ENCODE data around the gene ILDR1. TPM values are rescaled to one million over a fixed set of nuclear protein-coding genes. Genes with fewer than 3 reads are reported as not detected.
"Not testable (repeated sequence)": the region's sequence is repeated elsewhere in the genome, so short reads cannot be mapped to it uniquely, and the experiment has no call there.

ILDR1 gene
- total RNA-seq, 2 donors from 2014 or later, result not detected

- no peak for ATAC-seq
- Mint-ChIP-seq H3K9me3 (no peaks in the 10 kb centered on the region), H3K27ac (no peak overlapping the region), H3K36me3 (peaks cover 0 to 6% of the 10 kb centered on the region in 2 donors)
- DNase-seq (ENCODE audit: low spot score in 2 of 2), result no peak
These were observed 79.8 kb downstream of the ILDR1 start for GRCh38 chr3:121942116-121942786.

GRCh38 chr3:121941592-121941991 lies 80.5 kb downstream of the ILDR1 start:
- H3K9me3 Mint-ChIP-seq, result no peaks in the 10 kb centered on the region
- ATAC-seq (no peak), DNase-seq (ENCODE audit: low spot score in 2 of 2) (no peak)
- H3K36me3 Mint-ChIP-seq, result peaks cover 0 to 6% of the 10 kb centered on the region in 2 donors
- no peak overlapping the region for H3K27ac Mint-ChIP-seq

GRCh38 chr3:121938141-121938855 lies 83.7 kb downstream of the ILDR1 start:
- H3K27ac Mint-ChIP-seq, result not testable (repeated sequence)

More at GRCh38 chr3:121938141-121938855, 83.7 kb downstream of the ILDR1 start:
- not testable (repeated sequence) for ATAC-seq; H3K9me3 Mint-ChIP-seq; DNase-seq (ENCODE audit: low spot score in 2 of 2)
- peaks cover 0 to 12% of the 10 kb centered on the region in 2 donors for H3K36me3 Mint-ChIP-seq

Other genes with a start within 250 kb of the ILDR1 start
- gene IQCB1, start 187.2 kb downstream of the ILDR1 start, total RNA-seq, result 10 to 100 TPM; 34.7 to 50.6 TPM
- 10 to 100 TPM; 14.9 to 19.3 TPM for gene EAF2, start 187.0 kb downstream of the ILDR1 start, total RNA-seq
- 1 to 10 TPM; 5.0 to 8.3 TPM for gene SLC15A2, start 127.8 kb downstream of the ILDR1 start, total RNA-seq
- under 1 TPM; 0.14 to 0.49 TPM for gene CD86, start 33.1 kb upstream of the ILDR1 start, total RNA-seq
- gene CASR, start 161.4 kb upstream of the ILDR1 start, total RNA-seq, result not detected